ENCODE measurements around the gene FRMD5. TPM values are rescaled to one million over a fixed set of nuclear protein-coding genes. Genes with fewer than 3 reads are reported as not detected.

The FRMD5 gene
- total RNA-seq, 1 donor from 2014 or later: not detected

DNA sequence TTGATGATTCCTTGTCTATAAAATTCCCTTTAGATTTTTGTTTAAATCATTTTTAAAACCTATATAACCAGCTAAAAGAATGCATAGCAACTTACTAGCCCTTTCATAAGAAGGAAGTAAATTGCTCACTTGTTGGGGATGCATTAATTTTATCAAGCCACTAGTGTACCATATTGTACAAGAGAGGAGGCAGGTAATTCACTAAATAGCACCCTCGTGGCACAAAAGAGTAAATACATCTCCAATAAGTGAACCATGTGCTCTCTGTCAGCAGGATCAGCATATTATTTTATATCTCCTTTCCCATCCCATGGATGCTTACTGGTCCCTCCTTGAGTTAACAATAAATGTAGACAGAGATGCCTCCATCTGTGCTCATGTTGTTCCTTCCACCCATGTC lies 34.3 kb downstream of the FRMD5 start:
- DNase-seq (ENCODE audit: low spot score in 2 of 2): no peak
- TF ChIP-seq, protein P1, sequence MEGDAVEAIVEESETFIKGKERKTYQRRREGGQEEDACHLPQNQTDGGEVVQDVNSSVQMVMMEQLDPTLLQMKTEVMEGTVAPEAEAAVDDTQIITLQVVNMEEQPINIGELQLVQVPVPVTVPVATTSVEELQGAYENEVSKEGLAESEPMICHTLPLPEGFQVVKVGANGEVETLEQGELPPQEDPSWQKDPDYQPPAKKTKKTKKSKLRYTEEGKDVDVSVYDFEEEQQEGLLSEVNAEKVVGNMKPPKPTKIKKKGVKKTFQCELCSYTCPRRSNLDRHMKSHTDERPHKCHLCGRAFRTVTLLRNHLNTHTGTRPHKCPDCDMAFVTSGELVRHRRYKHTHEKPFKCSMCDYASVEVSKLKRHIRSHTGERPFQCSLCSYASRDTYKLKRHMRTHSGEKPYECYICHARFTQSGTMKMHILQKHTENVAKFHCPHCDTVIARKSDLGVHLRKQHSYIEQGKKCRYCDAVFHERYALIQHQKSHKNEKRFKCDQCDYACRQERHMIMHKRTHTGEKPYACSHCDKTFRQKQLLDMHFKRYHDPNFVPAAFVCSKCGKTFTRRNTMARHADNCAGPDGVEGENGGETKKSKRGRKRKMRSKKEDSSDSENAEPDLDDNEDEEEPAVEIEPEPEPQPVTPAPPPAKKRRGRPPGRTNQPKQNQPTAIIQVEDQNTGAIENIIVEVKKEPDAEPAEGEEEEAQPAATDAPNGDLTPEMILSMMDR (IDR thresholded peaks at IDR 0.05): no peak
- no peaks in the 10 kb centered on the region for H3K27me3 ChIP-seq
- H3K9me3 ChIP-seq: no peaks in the 10 kb centered on the region
- no peaks in the 10 kb centered on the region for H3K4me1 ChIP-seq
- intact Hi-C loops (cut with DNase I): loop anchor here (10.0 kb wide), 1 partner anchor 84 kb away; no protein-coding TSS in a partner anchor
- H3K27ac ChIP-seq: no peak overlapping the region
- no peak overlapping the region for H3K4me3 ChIP-seq
- H3K36me3 ChIP-seq: no peaks in the 10 kb centered on the region

DNA sequence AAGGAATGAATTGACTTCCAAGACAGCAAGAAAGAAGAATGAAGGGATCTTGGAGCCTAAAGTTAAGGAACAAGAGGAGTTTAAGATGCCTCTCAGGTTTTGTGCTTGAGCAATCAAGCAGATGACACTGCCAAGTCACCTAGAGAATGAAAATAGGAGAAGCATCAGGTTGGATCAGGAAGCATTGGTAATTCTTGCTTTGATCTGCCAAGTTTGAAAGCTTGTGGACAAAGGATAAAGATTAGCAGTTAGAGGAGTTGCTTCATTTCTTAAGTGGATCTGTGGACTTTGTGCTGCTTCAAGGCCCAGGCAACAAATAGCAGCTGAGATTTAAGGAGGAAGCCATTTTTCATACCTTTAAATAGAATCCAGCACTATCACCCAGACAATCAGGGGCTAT lies 35.6 kb downstream of the FRMD5 start:
- H3K27ac ChIP-seq: no peak overlapping the region
- no peaks in the 10 kb centered on the region for H3K9me3 ChIP-seq
- no peak for DNase-seq (ENCODE audit: low spot score in 2 of 2)
- H3K4me3 ChIP-seq: no peak overlapping the region
- intact Hi-C loops (cut with DNase I): no loop called here
- TF ChIP-seq, protein P1 (IDR thresholded peaks at IDR 0.05): no peak
- H3K27me3 ChIP-seq: no peaks in the 10 kb centered on the region
- no peaks in the 10 kb centered on the region for H3K36me3 ChIP-seq
- no peaks in the 10 kb centered on the region for H3K4me1 ChIP-seq

DNA sequence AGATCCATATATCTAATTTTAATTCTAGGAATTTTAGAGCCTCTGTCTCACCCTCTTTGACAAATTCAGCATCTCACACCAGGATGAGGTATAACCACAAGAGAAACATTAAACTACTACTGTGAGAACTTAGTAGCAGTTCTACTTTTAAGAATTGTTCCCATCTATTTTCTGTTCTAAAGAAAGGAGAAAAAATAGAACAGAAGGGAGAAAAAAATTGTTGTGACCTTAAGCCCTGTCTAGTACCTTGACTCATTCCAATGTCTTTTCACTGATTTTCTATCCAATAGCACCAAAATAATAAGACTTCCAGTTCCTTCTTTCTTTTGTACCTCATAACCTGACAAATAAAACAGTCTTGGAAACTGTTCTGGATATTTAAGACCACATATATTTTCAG lies 37.0 kb downstream of the FRMD5 start:
- H3K4me1 ChIP-seq: no peaks in the 10 kb centered on the region
- no peaks in the 10 kb centered on the region for H3K9me3 ChIP-seq
- TF ChIP-seq, protein P1 (IDR thresholded peaks at IDR 0.05): no peak
- DNase-seq (ENCODE audit: low spot score in 2 of 2): no peak
- H3K27me3 ChIP-seq: no peaks in the 10 kb centered on the region
- no peak overlapping the region for H3K27ac ChIP-seq
- intact Hi-C loops (cut with DNase I): no loop called here
- no peak overlapping the region for H3K4me3 ChIP-seq
- no peaks in the 10 kb centered on the region for H3K36me3 ChIP-seq

- Histone ChIP-seq H3K9me3 (no peaks in the 10 kb centered on the region), H3K4me1 (no peaks in the 10 kb centered on the region), H3K36me3 (no peaks in the 10 kb centered on the region), H3K27me3 (no peaks in the 10 kb centered on the region), H3K4me3 (no peak overlapping the region), H3K27ac (no peak overlapping the region)
- intact Hi-C loops (cut with DNase I): no loop called here
- DNase-seq (ENCODE audit: low spot score in 2 of 2): no peak
- TF ChIP-seq, protein P1 (IDR thresholded peaks at IDR 0.05): no peak
These were observed 37.4 kb downstream of the FRMD5 start for GRCh38 chr15:44157679-44158078.

DNA sequence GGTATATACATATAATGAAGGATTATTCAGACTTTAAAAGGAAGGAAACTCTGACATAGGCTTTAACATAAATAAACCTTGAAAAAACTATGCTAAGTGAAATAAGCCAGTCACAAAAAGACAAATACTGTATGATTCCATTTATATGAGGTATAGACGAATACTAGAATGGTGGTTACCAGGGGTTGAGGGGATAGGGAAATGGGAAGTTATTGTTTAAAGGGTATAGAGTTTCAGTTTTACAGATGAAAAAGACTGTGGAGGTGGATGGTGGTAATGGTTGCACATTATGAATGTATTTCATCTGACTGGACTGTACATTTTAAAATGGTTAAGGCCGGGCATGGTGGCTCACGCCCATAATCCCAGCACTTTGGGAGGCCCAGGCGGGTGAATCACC lies 41.7 kb downstream of the FRMD5 start:
- TF ChIP-seq, protein P1 (IDR thresholded peaks at IDR 0.05): no peak
- intact Hi-C loops (cut with DNase I): no loop called here
- H3K4me1 ChIP-seq: no peaks in the 10 kb centered on the region
- DNase-seq (ENCODE audit: low spot score in 2 of 2): no peak
- no peak overlapping the region for H3K27ac ChIP-seq
- H3K27me3 ChIP-seq: no peaks in the 10 kb centered on the region
- H3K36me3 ChIP-seq: no peaks in the 10 kb centered on the region
- no peak overlapping the region for H3K4me3 ChIP-seq
- H3K9me3 ChIP-seq: no peaks in the 10 kb centered on the region

DNA sequence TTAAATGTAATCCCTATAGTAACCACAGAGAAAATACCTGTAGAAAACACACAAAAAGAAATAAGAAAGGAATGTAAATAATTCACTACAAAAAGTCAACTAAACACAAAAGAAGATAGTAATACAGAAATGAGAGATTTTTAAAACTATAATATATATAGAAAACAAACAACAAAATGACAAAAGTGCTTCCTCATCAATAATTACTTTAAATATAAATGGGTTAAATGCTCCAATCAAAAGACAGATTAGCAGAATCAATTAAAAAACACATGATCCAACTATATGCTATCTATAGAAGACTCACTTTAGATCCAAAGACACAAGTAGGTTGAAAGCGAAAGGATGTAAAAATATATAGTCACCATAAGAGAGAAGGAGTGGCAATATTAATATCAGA lies 45.8 kb downstream of the FRMD5 start:
- Histone ChIP-seq H3K36me3 (no peaks in the 10 kb centered on the region), H3K27ac (no peak overlapping the region), H3K27me3 (no peaks in the 10 kb centered on the region), H3K4me1 (no peaks in the 10 kb centered on the region), H3K9me3 (no peaks in the 10 kb centered on the region), H3K4me3 (no peak overlapping the region)
- no peak for DNase-seq (ENCODE audit: low spot score in 2 of 2)
- intact Hi-C loops (cut with DNase I): no loop called here
- TF ChIP-seq, protein P1 (IDR thresholded peaks at IDR 0.05): no peak

All from ascending aorta (tissue), 2 donors.